Lung (tissue), 12 donors: Measurements from ENCODE around the gene USP16. TPM values are rescaled to one million over a fixed set of nuclear protein-coding genes. Genes with fewer than 3 reads are reported as not detected.

Source experiments
- ATAC-seq: fragments of 200-7000 bp; cut with Tn5 transposase; one replicate; pipeline ENCODE4 v1.9.1; 2020; ENCODE audit warnings: moderate number of reproducible peaks; ENCODE audit not compliant: insufficient read depth, low FRiP score
- DNase-seq, 3 donors: peaks; one replicate each; pipeline ENCODE4 v3.0.0-alpha.2; 2013 to 2017
- H3K27ac ChIP-seq, 2 donors: one replicate each; pipeline ENCODE4 v1.5.1; 2013; ENCODE audit warnings: mild to moderate bottlenecking in 2 of 2, moderate library complexity in 2 of 2, control low read depth in 1 of 2, inconsistent platforms in 1 of 2, low read depth in 1 of 2, low read length in 1 of 2
- H3K27me3 ChIP-seq, 3 donors: one replicate each; pipeline ENCODE4 v1.5.1; 2013; ENCODE audit warnings: low read length in 2 of 3; ENCODE audit not compliant: control insufficient read depth in 3 of 3, insufficient read depth in 3 of 3
- H3K36me3 ChIP-seq, 4 donors: one replicate each; pipeline ENCODE4 v1.5.1; 2013; ENCODE audit warnings: low read length in 4 of 4, mild to moderate bottlenecking in 1 of 4, moderate library complexity in 1 of 4; ENCODE audit not compliant: control insufficient read depth in 4 of 4, insufficient read depth in 4 of 4
- H3K4me1 ChIP-seq, 5 donors: one replicate each; pipeline ENCODE4 v1.5.1; 2013; ENCODE audit warnings: low read length in 5 of 5, mild to moderate bottlenecking in 2 of 5, moderate library complexity in 1 of 5; ENCODE audit not compliant: control insufficient read depth in 5 of 5, insufficient read depth in 5 of 5
- H3K4me3 ChIP-seq: one replicate; pipeline ENCODE4 v1.5.1; 2013; ENCODE audit warnings: mild to moderate bottlenecking, control low read depth, moderate library complexity
- H3K9ac ChIP-seq, 2 donors: one replicate each; pipeline ENCODE4 v1.5.1; 2013; ENCODE audit warnings: low read length in 2 of 2, control low read depth in 1 of 2; ENCODE audit not compliant: insufficient read depth in 1 of 2
- H3K9me3 ChIP-seq, 4 donors: one replicate each; pipeline ENCODE4 v1.5.1; 2013; ENCODE audit warnings: low read length in 3 of 4, mild to moderate bottlenecking in 1 of 4, moderate library complexity in 1 of 4; ENCODE audit not compliant: control insufficient read depth in 4 of 4, insufficient read depth in 3 of 4
- WGBS, 2 donors: extraction: QIAGEN DNeasy Blood & Tissue Kit; methylation state at CpG; one replicate each; pipeline ENCODE4 v1.1.7; 2013; 5-methylcytosine and 5-hydroxymethylcytosine counted together
- polyA plus RNA-seq, 2 donors: library from polyadenylated mRNA; stranded (reverse); fragments of 200-250 nt; gene quantifications; one replicate each; pipeline ENCODE4 v1.2.1, GENCODE V29; 2013
- total RNA-seq, 2 donors: library from RNA; depleted of rRNA in 1 of 2; stranded (reverse); fragments of >200 nt in 1 of 2; gene quantifications; one replicate each; pipeline ENCODE4 v1.2.1, GENCODE V29; 2014 to 2021
- TF ChIP-seq, protein P1 (sequence below): IDR thresholded peaks from 2 replicates; pipeline ENCODE4 v1.5.1; 2012; ENCODE audit warnings: mild to moderate bottlenecking; ENCODE audit errors: control extremely low read depth, extremely low read depth
- donor health status: control.
- donor health status: control.
- donor health status: Bipolar disorder and iron deficiency.
- donor health status: healthy.
- donor health status: DM: yes; HTN: yes; CAD: no.

Gene USP16
- total and polyA plus RNA-seq, 4 donors, result 22.7 to 42.3 (median 28.5) TPM

DNA sequence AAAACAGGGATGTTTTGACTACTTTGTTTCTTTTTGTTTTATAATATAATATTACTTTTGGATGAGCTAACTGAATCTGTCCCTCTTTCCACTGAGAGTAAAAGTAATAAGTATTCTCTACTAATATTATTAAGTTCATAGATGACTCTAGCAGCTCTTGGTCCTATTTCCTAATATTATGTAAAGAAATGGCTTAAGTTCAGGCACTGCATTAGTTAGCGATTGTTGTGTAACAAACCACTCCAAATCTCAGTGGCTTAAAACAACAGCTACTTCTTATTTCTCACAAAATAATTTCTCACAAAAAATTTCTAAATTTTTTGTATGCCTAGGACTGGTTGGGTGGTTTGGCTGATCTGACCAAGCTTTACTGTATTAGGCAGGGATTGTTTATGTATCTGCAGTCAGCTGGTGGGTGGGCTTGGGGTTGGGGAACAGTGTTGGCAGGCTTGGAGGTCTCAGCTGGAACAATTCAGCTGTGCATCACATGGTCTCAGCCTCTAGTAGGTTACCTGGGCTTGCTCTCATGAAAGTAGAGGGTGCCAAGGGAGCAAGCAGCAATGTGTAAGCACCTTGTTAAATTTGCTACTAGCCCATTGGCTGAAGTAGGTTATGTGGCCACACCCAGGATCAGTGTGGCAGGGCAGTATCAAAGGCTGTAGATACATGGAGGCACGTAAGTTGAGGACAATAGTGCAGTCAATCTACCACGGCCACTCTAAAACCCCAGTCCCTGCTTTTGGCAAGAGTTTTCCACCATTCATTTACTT lies 57.8 kb downstream of the USP16 start:
- ATAC-seq, result no peak
- WGBS, 2 donors, result 71 to 78% methylated on average over 3 of the region's 3 CpGs
- TF ChIP-seq, protein P1, sequence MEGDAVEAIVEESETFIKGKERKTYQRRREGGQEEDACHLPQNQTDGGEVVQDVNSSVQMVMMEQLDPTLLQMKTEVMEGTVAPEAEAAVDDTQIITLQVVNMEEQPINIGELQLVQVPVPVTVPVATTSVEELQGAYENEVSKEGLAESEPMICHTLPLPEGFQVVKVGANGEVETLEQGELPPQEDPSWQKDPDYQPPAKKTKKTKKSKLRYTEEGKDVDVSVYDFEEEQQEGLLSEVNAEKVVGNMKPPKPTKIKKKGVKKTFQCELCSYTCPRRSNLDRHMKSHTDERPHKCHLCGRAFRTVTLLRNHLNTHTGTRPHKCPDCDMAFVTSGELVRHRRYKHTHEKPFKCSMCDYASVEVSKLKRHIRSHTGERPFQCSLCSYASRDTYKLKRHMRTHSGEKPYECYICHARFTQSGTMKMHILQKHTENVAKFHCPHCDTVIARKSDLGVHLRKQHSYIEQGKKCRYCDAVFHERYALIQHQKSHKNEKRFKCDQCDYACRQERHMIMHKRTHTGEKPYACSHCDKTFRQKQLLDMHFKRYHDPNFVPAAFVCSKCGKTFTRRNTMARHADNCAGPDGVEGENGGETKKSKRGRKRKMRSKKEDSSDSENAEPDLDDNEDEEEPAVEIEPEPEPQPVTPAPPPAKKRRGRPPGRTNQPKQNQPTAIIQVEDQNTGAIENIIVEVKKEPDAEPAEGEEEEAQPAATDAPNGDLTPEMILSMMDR, result no peak

DNA sequence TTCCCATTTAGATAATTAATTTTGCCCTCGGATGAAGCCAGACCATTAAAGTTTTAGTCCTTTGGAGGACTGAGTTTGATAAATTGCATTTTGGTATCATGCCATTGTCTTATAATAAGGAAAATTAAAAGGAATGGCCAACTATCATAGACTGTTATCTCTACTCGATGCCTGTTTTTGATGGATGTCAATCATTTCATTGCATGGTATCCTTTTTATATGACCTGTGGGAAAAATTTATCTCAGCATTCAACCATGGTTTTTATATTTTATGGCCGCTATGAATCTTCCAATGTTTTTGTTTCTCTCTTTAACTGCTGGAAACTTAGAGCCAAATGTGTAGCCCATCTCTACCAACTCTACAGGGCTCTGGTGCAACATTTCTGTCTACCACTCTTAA lies 58.8 kb downstream of the USP16 start:
- Histone ChIP-seq H3K36me3 (no peaks in the 10 kb centered on the region), H3K9me3 (no peaks in the 10 kb centered on the region), H3K4me3 (no peak overlapping the region), H3K27me3 (no peaks in the 10 kb centered on the region), H3K27ac (no peak overlapping the region), H3K4me1 (peaks cover 0 to 8% (median 2%) of the 10 kb centered on the region in 5 donors), H3K9ac (no peak overlapping the region)
- TF ChIP-seq, protein P1, result no peak
- 92 to 95% methylated on average over 3 of the region's 3 CpGs for WGBS, 2 donors
- no peak for ATAC-seq
- DNase-seq, result no peak

More for the DNA sequence above, 57.8 kb downstream of the USP16 start:
- Histone ChIP-seq H3K4me1 (peaks cover 0 to 8% (median 2%) of the 10 kb centered on the region in 5 donors), H3K27ac (no peak overlapping the region), H3K4me3 (no peak overlapping the region), H3K9ac (no peak overlapping the region), H3K27me3 (no peaks in the 10 kb centered on the region), H3K36me3 (no peaks in the 10 kb centered on the region), H3K9me3 (no peaks in the 10 kb centered on the region)
- DNase-seq, result no peak

DNA sequence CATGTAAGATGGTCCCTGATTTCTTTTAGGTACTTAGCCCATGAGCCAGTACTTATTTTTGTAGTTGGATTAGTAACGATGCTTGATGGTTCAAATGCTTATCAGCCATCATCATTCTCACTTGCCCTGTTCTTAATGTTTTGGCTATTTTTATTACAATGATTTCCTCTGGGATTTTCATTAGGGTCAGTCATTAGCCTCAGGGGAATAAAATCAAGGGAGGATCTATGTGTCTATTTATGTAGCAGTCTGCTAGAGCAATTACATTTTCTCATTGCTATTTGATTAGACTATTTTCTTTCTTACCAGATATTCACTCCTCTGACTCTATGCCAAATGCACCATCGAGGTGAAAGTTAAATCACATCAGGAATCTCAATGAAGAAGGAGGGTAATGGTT lies 59.9 kb downstream of the USP16 start:
- Histone ChIP-seq H3K27ac (no peak overlapping the region), H3K9ac (no peak overlapping the region), H3K36me3 (no peaks in the 10 kb centered on the region), H3K9me3 (no peaks in the 10 kb centered on the region), H3K4me1 (peaks cover 0 to 8% (median 2%) of the 10 kb centered on the region in 5 donors), H3K4me3 (no peak overlapping the region), H3K27me3 (no peaks in the 10 kb centered on the region)
- DNase-seq (no peak), ATAC-seq (no peak)
- 70 to 87% methylated on average over 2 of the region's 2 CpGs for whole genome bisulfite sequencing, 2 donors
- TF ChIP-seq, protein P1, result no peak
